GM18499 (cell line): ENCODE results near the gene RASAL2.

Experiments
- ATAC-seq: cut with Tn5 transposase; IDR thresholded peaks from one replicate; pipeline ENCODE4 v1.9.1; 2021; ENCODE audit warnings: moderate number of reproducible peaks; ENCODE audit not compliant: insufficient read depth, unreplicated experiment

RASAL2 gene

GRCh38 chr1:178521241-178521640 lies 427.3 kb downstream of the RASAL2 start:
- no peak for ATAC-seq

GRCh38 chr1:178527117-178527516 lies 433.2 kb downstream of the RASAL2 start:
- no peak for ATAC-seq

- no peak for ATAC-seq
These were observed 434.5 kb downstream of the RASAL2 start for GRCh38 chr1:178528228-178528952.

- no peak for ATAC-seq
These were observed 435.0 kb downstream of the RASAL2 start for GRCh38 chr1:178528953-178529335.

GRCh38 chr1:178529364-178530036 lies 435.6 kb downstream of the RASAL2 start:
- no peak for ATAC-seq

- no peak for ATAC-seq
These were observed 436.1 kb downstream of the RASAL2 start for GRCh38 chr1:178530037-178530402.

- ATAC-seq: no peak
These were observed 436.6 kb downstream of the RASAL2 start for GRCh38 chr1:178530502-178530901.

GRCh38 chr1:178531887-178532286 lies 438.0 kb downstream of the RASAL2 start:
- ATAC-seq: no peak

GRCh38 chr1:178532392-178532791 lies 438.5 kb downstream of the RASAL2 start:
- ATAC-seq: no peak

- no peak for ATAC-seq
These were observed 439.4 kb downstream of the RASAL2 start for GRCh38 chr1:178533121-178533946.
